ENCODE measurements around the gene CRYBB3. TPM values are rescaled to one million over a fixed set of nuclear protein-coding genes. Genes with fewer than 3 reads are reported as not detected.
"Not testable (repeated sequence)": the region's sequence is repeated elsewhere in the genome, so short reads cannot be mapped to it uniquely, and the experiment has no call there.

The CRYBB3 gene
- total and polyA plus RNA-seq, 2 donors from 2014 or later = 5.3 TPM; not detected in 1

- intact Hi-C loops (cut with DNase I) = no loop called here
- peaks cover 0 to 4% (median 0%) of the 10 kb centered on the region in 3 donors for H3K4me1 ChIP-seq (ENCODE audit: control insufficient read depth in 2 of 3, insufficient read depth in 2 of 3, low read depth in 1 of 3, low read length in 3 of 3)
- H3K27ac ChIP-seq (ENCODE audit: low read depth in 2 of 2, low read length in 2 of 2) = no peak overlapping the region
- DNase-seq (no peak), FAIRE-seq (no peak)
- no peak for TF ChIP-seq CTCF (IDR thresholded peaks at IDR 0.05; ENCODE audit: borderline replicate concordance, extremely low read depth, insufficient read depth)
- H3K36me3 ChIP-seq (ENCODE audit: control insufficient read depth in 2 of 3, insufficient read depth in 3 of 3, low read length in 3 of 3) = peaks cover 0 to 9% (median 0%) of the 10 kb centered on the region in 3 donors
- H3K9me3 ChIP-seq (ENCODE audit: control insufficient read depth in 2 of 3, insufficient read depth in 1 of 3, low read length in 3 of 3) = no peaks in the 10 kb centered on the region
- no peak overlapping the region for H3K9ac ChIP-seq (ENCODE audit: low read length in 3 of 3)
- no peak overlapping the region for H3K4me3 ChIP-seq (ENCODE audit: low read length in 3 of 3)
- no peaks in the 10 kb centered on the region for H3K27me3 ChIP-seq (ENCODE audit: control insufficient read depth, insufficient read depth, low read length)
These were observed 2.1 kb downstream of the CRYBB3 start for GRCh38 chr22:25201557-25202273.

- DNase-seq (peak in 4 of 5 donors; percentile 72 to 83 (median 78)), FAIRE-seq (no peak)
- no peaks in the 10 kb centered on the region for H3K27me3 ChIP-seq (ENCODE audit: control insufficient read depth, insufficient read depth, low read length)
- H3K9me3 ChIP-seq (ENCODE audit: control insufficient read depth in 2 of 3, insufficient read depth in 1 of 3, low read length in 3 of 3) = no peaks in the 10 kb centered on the region
- peaks cover 0 to 4% (median 0%) of the 10 kb centered on the region in 3 donors for H3K4me1 ChIP-seq (ENCODE audit: control insufficient read depth in 2 of 3, insufficient read depth in 2 of 3, low read depth in 1 of 3, low read length in 3 of 3)
- H3K27ac ChIP-seq (ENCODE audit: low read depth in 2 of 2, low read length in 2 of 2) = no peak overlapping the region
- H3K36me3 ChIP-seq (ENCODE audit: control insufficient read depth in 2 of 3, insufficient read depth in 3 of 3, low read length in 3 of 3) = peaks cover 0 to 6% (median 0%) of the 10 kb centered on the region in 3 donors
- intact Hi-C loops (cut with DNase I) = no loop called here
- H3K9ac ChIP-seq (ENCODE audit: low read length in 3 of 3) = no peak overlapping the region
- peak; percentile 75 for TF ChIP-seq CTCF (IDR thresholded peaks at IDR 0.05; ENCODE audit: borderline replicate concordance, extremely low read depth, insufficient read depth)
- no peak overlapping the region for H3K4me3 ChIP-seq (ENCODE audit: low read length in 3 of 3)
These were observed 2.7 kb downstream of the CRYBB3 start for GRCh38 chr22:25202290-25202921.

- FAIRE-seq (no peak), DNase-seq (no peak)
- H3K9ac ChIP-seq (ENCODE audit: low read length in 3 of 3) = no peak overlapping the region
- H3K36me3 ChIP-seq (ENCODE audit: control insufficient read depth in 2 of 3, insufficient read depth in 3 of 3, low read length in 3 of 3) = no peaks in the 10 kb centered on the region
- no peaks in the 10 kb centered on the region for H3K27me3 ChIP-seq (ENCODE audit: control insufficient read depth, insufficient read depth, low read length)
- H3K4me3 ChIP-seq (ENCODE audit: low read length in 3 of 3) = no peak overlapping the region
- intact Hi-C loops (cut with DNase I) = no loop called here
- H3K27ac ChIP-seq (ENCODE audit: low read depth in 2 of 2, low read length in 2 of 2) = no peak overlapping the region
- H3K4me1 ChIP-seq (ENCODE audit: control insufficient read depth in 2 of 3, insufficient read depth in 2 of 3, low read depth in 1 of 3, low read length in 3 of 3) = peaks cover 0 to 4% (median 0%) of the 10 kb centered on the region in 3 donors
- H3K9me3 ChIP-seq (ENCODE audit: control insufficient read depth in 2 of 3, insufficient read depth in 1 of 3, low read length in 3 of 3) = no peaks in the 10 kb centered on the region
- no peak for TF ChIP-seq CTCF (IDR thresholded peaks at IDR 0.05; ENCODE audit: borderline replicate concordance, extremely low read depth, insufficient read depth)
These were observed 3.4 kb downstream of the CRYBB3 start for GRCh38 chr22:25203082-25203481.

GRCh38 chr22:25204547-25204946 lies 4.9 kb downstream of the CRYBB3 start:
- intact Hi-C loops (cut with DNase I); H3K27me3 ChIP-seq (ENCODE audit: control insufficient read depth, insufficient read depth, low read length); H3K27ac ChIP-seq (ENCODE audit: low read depth in 2 of 2, low read length in 2 of 2); H3K4me3 ChIP-seq (ENCODE audit: low read length in 3 of 3); FAIRE-seq; DNase-seq; H3K9ac ChIP-seq (ENCODE audit: low read length in 3 of 3); H3K4me1 ChIP-seq (ENCODE audit: control insufficient read depth in 2 of 3, insufficient read depth in 2 of 3, low read depth in 1 of 3, low read length in 3 of 3); H3K9me3 ChIP-seq (ENCODE audit: control insufficient read depth in 2 of 3, insufficient read depth in 1 of 3, low read length in 3 of 3); H3K36me3 ChIP-seq (ENCODE audit: control insufficient read depth in 2 of 3, insufficient read depth in 3 of 3, low read length in 3 of 3): not testable (repeated sequence)

Measured in kidney (tissue), 14 donors.